H1 (cell line): ENCODE results near the gene TRAPPC5. TPM values are rescaled to one million over a fixed set of nuclear protein-coding genes. Genes with fewer than 3 reads are reported as not detected.

ENCODE experiments used
- CTCF ChIA-PET: fragments of 300-600 bp; sonication (Branson Sonifier 250); formaldehyde crosslinking; loops from one replicate; lab custom pipeline; 2021; ENCODE audit not compliant: partially characterized antibody; lab: Charles Lee
- POLR2A ChIA-PET: fragments of 300-600 bp; sonication (Branson Sonifier 250); formaldehyde crosslinking; loops from one replicate; lab custom pipeline; 2021; ENCODE audit warnings: inconsistent platforms; ENCODE audit not compliant: partially characterized antibody; lab: Charles Lee
- DNase-seq, 2 experiments: peaks; one replicate each; pipeline versions ENCODE4 v3.0.0 to v3.0.0-alpha.2; 2010 to 2022; ENCODE audit warnings: low spot score in 2 of 2, low read depth in 1 of 2, mixed read lengths in 1 of 2
- FAIRE-seq: peaks from 2 replicates; lab custom pipeline; 2011; peaks lifted over from hg19 to GRCh38; lab: Jason Lieb, UNC
- H2AFZ ChIP-seq: 2 replicates; pipeline ENCODE4 v1.8.1; 2012; ENCODE audit warnings: low read length, inconsistent platforms
- H2AK5ac ChIP-seq: 2 replicates; pipeline ENCODE4 v1.6.1; 2013; ENCODE audit warnings: low read depth, low read length
- H2BK120ac ChIP-seq: replicated peaks from 2 replicates; pipeline ENCODE3; 2013; ENCODE audit warnings: low read depth, low read length, inconsistent platforms
- H2BK12ac ChIP-seq: 2 replicates; pipeline ENCODE4 v1.6.1; 2013; ENCODE audit warnings: low read depth, low read length
- H2BK15ac ChIP-seq: 2 replicates; pipeline ENCODE4 v1.6.1; 2013; ENCODE audit warnings: low read length
- H2BK20ac ChIP-seq: 2 replicates; pipeline ENCODE4 v1.6.1; 2013; ENCODE audit warnings: low read length
- H2BK5ac ChIP-seq: 2 replicates; pipeline ENCODE4 v1.6.1; 2013; ENCODE audit warnings: low read depth, low read length
- H3K14ac ChIP-seq: 2 replicates; pipeline ENCODE4 v1.6.1; 2013; ENCODE audit warnings: inconsistent platforms; ENCODE audit not compliant: insufficient read length
- H3K18ac ChIP-seq: 2 replicates; pipeline ENCODE4 v1.6.1; 2013; ENCODE audit warnings: low read length; ENCODE audit errors: extremely low read depth
- H3K23ac ChIP-seq: 2 replicates; pipeline ENCODE4 v1.6.1; 2013; ENCODE audit warnings: inconsistent platforms; ENCODE audit not compliant: insufficient read length
- H3K23me2 ChIP-seq: 2 replicates; pipeline ENCODE4 v1.6.1; 2013; ENCODE audit warnings: low read depth, low read length
- H3K27ac ChIP-seq: 2 replicates; pipeline ENCODE4 v1.6.1; 2011; ENCODE audit warnings: low read depth, low read length, inconsistent platforms
- H3K27me3 ChIP-seq, 4 experiments: replicated peaks in 1 of 4; 1 replicate in 1 of 4; 2 replicates in 3 of 4; pipeline versions ENCODE4 v1.6.1 to v1.8.1; 2011 to 2013; ENCODE audit warnings: low read length in 3 of 4, mild to moderate bottlenecking in 3 of 4, inconsistent platforms in 2 of 4, mixed read lengths in 2 of 4, moderate library complexity in 1 of 4; ENCODE audit not compliant: control insufficient read depth in 3 of 4, insufficient read depth in 3 of 4; ENCODE audit errors: extremely low read depth in 1 of 4
- H3K36me3 ChIP-seq, 4 experiments: 2 replicates each; pipeline versions ENCODE4 v1.6.1 to v1.8.1; 2011 to 2013; ENCODE audit warnings: mild to moderate bottlenecking in 4 of 4, low read length in 3 of 4, moderate library complexity in 2 of 4, control low read depth in 1 of 4, inconsistent platforms in 1 of 4; ENCODE audit not compliant: insufficient read depth in 4 of 4, control insufficient read depth in 2 of 4
- H3K4ac ChIP-seq: replicated peaks from 2 replicates; pipeline ENCODE3; 2013; ENCODE audit warnings: low read length, low read depth, mixed read lengths, inconsistent platforms; ENCODE audit not compliant: insufficient read length
- H3K4me1 ChIP-seq, 4 experiments: replicated peaks in 1 of 4; 1 replicate in 1 of 4; 2 replicates in 3 of 4; pipeline versions ENCODE4 v1.6.1 to v1.8.1; 2011 to 2013; ENCODE audit warnings: low read length in 3 of 4, inconsistent platforms in 2 of 4, mixed read lengths in 1 of 4; ENCODE audit not compliant: insufficient read depth in 4 of 4, control insufficient read depth in 3 of 4
- H3K4me2 ChIP-seq, 2 experiments: 2 replicates each; pipeline versions ENCODE4 v1.6.1 to v1.8.1; 2011 to 2013; ENCODE audit warnings: low read depth in 2 of 2, low read length in 2 of 2, control low read depth in 1 of 2, inconsistent platforms in 1 of 2, mild to moderate bottlenecking in 1 of 2; ENCODE audit not compliant: insufficient read depth in 1 of 2
- H3K4me3 ChIP-seq, 4 experiments: fragments of 200-600, 300-600 bp in 1 of 4; sonication (generic), shearing (Covaris generic), sonication (Bioruptor Twin) in 1 of 4; 2 replicates each; pipeline versions ENCODE4 v1.5.1 to v1.8.1; 2011 to 2016; ENCODE audit warnings: low read length in 4 of 4, low read depth in 3 of 4, control low read depth in 2 of 4, inconsistent platforms in 2 of 4, mild to moderate bottlenecking in 2 of 4, mixed read lengths in 1 of 4, moderate library complexity in 1 of 4; ENCODE audit not compliant: insufficient read depth in 2 of 4; ENCODE audit errors: extremely low read depth in 1 of 4
- H3K56ac ChIP-seq: replicated peaks from 2 replicates; pipeline ENCODE3; 2013; ENCODE audit warnings: low read depth, mild to moderate bottlenecking, mixed read lengths, low read length, inconsistent platforms; ENCODE audit not compliant: insufficient read length
- H3K79me1 ChIP-seq: 2 replicates; pipeline ENCODE4 v1.6.1; 2013; ENCODE audit warnings: low read depth, low read length, control low read depth
- H3K79me2 ChIP-seq, 2 experiments: 2 replicates each; pipeline versions ENCODE4 v1.6.1 to v1.8.1; 2012 to 2013; ENCODE audit warnings: low read length in 2 of 2, mild to moderate bottlenecking in 2 of 2, inconsistent platforms in 1 of 2; ENCODE audit not compliant: insufficient read depth in 2 of 2, control insufficient read depth in 1 of 2
- H3K9ac ChIP-seq, 4 experiments: replicated peaks in 1 of 4; 1 replicate in 1 of 4; 2 replicates in 3 of 4; pipeline versions ENCODE4 v1.6.1 to v1.8.1; 2011 to 2013; ENCODE audit warnings: low read depth in 3 of 4, low read length in 3 of 4, control low read depth in 2 of 4, mild to moderate bottlenecking in 2 of 4, moderate library complexity in 2 of 4, inconsistent platforms in 1 of 4; ENCODE audit errors: extremely low read depth in 1 of 4
- H3K9me3 ChIP-seq, 2 experiments: 2 replicates each; pipeline versions ENCODE4 v1.6.1 to v1.8.1; 2012 to 2013; ENCODE audit warnings: mild to moderate bottlenecking in 2 of 2, moderate library complexity in 2 of 2, control low read depth in 1 of 2, inconsistent platforms in 1 of 2, low read depth in 1 of 2, low read length in 1 of 2, mixed read lengths in 1 of 2; ENCODE audit not compliant: insufficient read depth in 2 of 2
- H4K20me1 ChIP-seq, 2 experiments: replicated peaks in 1 of 2; 2 replicates each; pipeline versions ENCODE3 to v1.8.1; 2011 to 2013; ENCODE audit warnings: inconsistent platforms in 2 of 2, low read length in 2 of 2, mild to moderate bottlenecking in 1 of 2; ENCODE audit not compliant: insufficient read depth in 2 of 2, control insufficient read depth in 1 of 2
- H4K5ac ChIP-seq: 2 replicates; pipeline ENCODE4 v1.6.1; 2013; ENCODE audit warnings: low read length, low read depth, mixed read lengths, inconsistent platforms; ENCODE audit not compliant: insufficient read length
- H4K8ac ChIP-seq: 2 replicates; pipeline ENCODE4 v1.8.0; 2013; ENCODE audit warnings: mild to moderate bottlenecking, moderate library complexity, low read length, inconsistent platforms; ENCODE audit not compliant: insufficient read depth; ENCODE audit errors: extremely low read depth
- H4K91ac ChIP-seq: replicated peaks from 2 replicates; pipeline ENCODE3; 2013; ENCODE audit warnings: low read length, mixed read lengths, inconsistent platforms; ENCODE audit not compliant: insufficient read length
- EGR1 ChIP-seq: IDR thresholded peaks from 2 replicates; pipeline ENCODE4 v1.6.1; 2011; ENCODE audit warnings: low read depth, low read length, borderline replicate concordance
- EZH2 ChIP-seq: fragments of 200-600 bp; sonication (generic); IDR thresholded peaks from 2 replicates; pipeline ENCODE4 v1.7.1; 2012; ENCODE audit warnings: low read depth, mild to moderate bottlenecking, moderate library complexity, low read length, inconsistent platforms; ENCODE audit not compliant: severe bottlenecking
- KDM5A ChIP-seq: fragments of 200-600 bp; IDR thresholded peaks from 2 replicates; pipeline ENCODE4 v1.7.1; 2012; ENCODE audit warnings: mild to moderate bottlenecking, low read length, inconsistent platforms, mixed read lengths
- NRF1 ChIP-seq: IDR thresholded peaks from 2 replicates; pipeline ENCODE4 v1.6.1; 2011; ENCODE audit warnings: mild to moderate bottlenecking, low read depth, low read length, improper control_type of control experiment
- PHF8 ChIP-seq: fragments of 200-600 bp; sonication (generic); conservative IDR thresholded peaks from 2 replicates; pipeline ENCODE4 v1.7.1; 2012; ENCODE audit warnings: low read depth, mild to moderate bottlenecking, inconsistent platforms, low read length, moderate library complexity
- RBBP5 ChIP-seq: IDR thresholded peaks from 2 replicates; pipeline ENCODE4 v1.7.1; 2012; ENCODE audit warnings: low read depth, mild to moderate bottlenecking, inconsistent platforms, low read length, moderate library complexity, borderline replicate concordance
- RXRA ChIP-seq: IDR thresholded peaks from 2 replicates; pipeline ENCODE4 v1.6.1; 2011; ENCODE audit warnings: low read depth, mild to moderate bottlenecking, low read length, moderate library complexity; ENCODE audit not compliant: insufficient read depth
- SAP30 ChIP-seq: fragments of 300-600 bp; sonication (generic); IDR thresholded peaks from 2 replicates; pipeline ENCODE4 v1.7.1; 2012; ENCODE audit warnings: low read length, moderate library complexity, mild to moderate bottlenecking, inconsistent platforms; ENCODE audit not compliant: insufficient read depth, insufficient replicate concordance
- SIN3A ChIP-seq, 2 experiments: IDR thresholded peaks in 1 of 2; conservative IDR thresholded peaks in 1 of 2; 2 replicates each; pipeline ENCODE4 v1.6.1; 2011 to 2012; ENCODE audit warnings: low read length in 2 of 2, improper control_type of control experiment in 1 of 2, low read depth in 1 of 2, mild to moderate bottlenecking in 1 of 2
- SIX5 ChIP-seq: IDR thresholded peaks from 2 replicates; pipeline ENCODE4 v1.6.1; 2011; ENCODE audit warnings: mild to moderate bottlenecking, low read depth, low read length
- TBP ChIP-seq: IDR thresholded peaks from 2 replicates; pipeline ENCODE4 v1.6.1; 2011; ENCODE audit warnings: low read depth, low read length, improper control_type of control experiment
- TEAD4 ChIP-seq: IDR thresholded peaks from 2 replicates; pipeline ENCODE4 v1.6.1; 2012; ENCODE audit warnings: low read depth, low read length, inconsistent platforms, mixed read lengths
- WGBS, 2 experiments: shearing (Covaris generic) in 1 of 2; methylation state at CpG; one replicate each; pipeline versions ENCODE4 v1.1.6 to v1.1.7; 2013 to 2015; ENCODE audit warnings: low lambda C conversion rate in 2 of 2, mixed read lengths in 2 of 2, inconsistent platforms in 1 of 2, low coverage in 1 of 2, missing lambda C conversion rate in 1 of 2; ENCODE audit not compliant: insufficient replicate concordance in 2 of 2, insufficient coverage in 1 of 2, insufficient read length in 1 of 2; ENCODE audit errors: extremely low coverage in 1 of 2, missing lambda C conversion rate in 1 of 2; 5-methylcytosine and 5-hydroxymethylcytosine counted together
- polyA plus RNA-seq, 7 experiments: library from polyadenylated mRNA; depleted of rRNA in 3 of 7; stranded (reverse) in 5 of 7; unstranded in 2 of 7; fragments of >200 nt in 5 of 7; fragments of 200-250 nt in 2 of 7; gene quantifications; 1 replicate in 5 of 7; 2 replicates in 1 of 7; 4 replicates in 1 of 7; pipeline versions ENCODE4 v1.2.1 to v1.2.3, GENCODE V29; 2011 to 2013; ENCODE audit warnings: missing spikeins in 2 of 7, mixed read lengths in 2 of 7
- total RNA-seq: library from RNA; stranded (reverse); fragmentation: NEBNext Ultra II Directional; extraction: Animal tissue kit (Norgen Biotek cat#: 25700); gene quantifications from 2 replicates; pipeline ENCODE4 v1.2.1, GENCODE V29; 2021
- TF ChIP-seq, protein P1 (sequence below): IDR thresholded peaks from 2 replicates; pipeline ENCODE4 v1.6.1; 2011; ENCODE audit warnings: low read depth, mild to moderate bottlenecking, low read length; ENCODE audit not compliant: insufficient read depth

The TRAPPC5 gene
- total and polyA plus RNA-seq, 2 of the 8 experiments (the other 6 are each of a cell fraction or from before 2014, with no cell fraction given) = 109 to 120 TPM

DNA sequence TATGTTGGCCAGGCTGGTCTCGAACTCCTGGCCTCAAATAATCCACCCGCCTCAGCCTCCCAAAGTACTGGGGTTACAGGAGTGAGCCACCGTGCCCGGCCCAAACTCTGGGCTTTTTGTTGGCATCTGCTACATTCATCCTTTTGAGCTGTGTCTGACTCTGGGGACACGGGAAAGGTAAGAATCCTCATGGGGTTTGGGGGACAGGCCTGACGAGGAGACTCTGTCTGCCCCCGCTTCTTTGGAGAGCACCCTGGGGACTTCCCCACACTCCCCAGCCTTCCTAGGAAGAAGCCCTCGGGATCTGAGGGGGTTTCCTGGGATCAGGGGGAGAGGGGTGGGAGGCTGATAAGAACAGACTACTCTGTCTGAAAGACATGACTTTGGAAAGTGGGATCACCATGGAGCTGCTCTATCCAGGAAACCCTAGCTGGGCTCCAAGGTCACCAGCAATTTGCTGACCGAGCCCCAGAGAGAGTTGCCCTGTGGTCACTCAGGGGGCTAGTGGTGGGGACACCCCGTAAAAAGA, 29.4 kb downstream of the TRAPPC5 start:
- Histone ChIP-seq H3K23ac (no peak overlapping the region), H4K8ac (no peak overlapping the region), H2AFZ (no peak overlapping the region), H2BK5ac (no peak overlapping the region), H3K9ac (no peak overlapping the region), H3K18ac (no peak overlapping the region), H3K4me2 (no peak overlapping the region), H2BK12ac (no peak overlapping the region), H2AK5ac (no peak overlapping the region), H3K36me3 (no peaks in the 10 kb centered on the region), H3K4me3 (no peak overlapping the region), H3K56ac (no peak overlapping the region), H3K4ac (no peak overlapping the region), H3K23me2 (0 out of 2 replicates have a peak, but pooled peaks cover 1% of the 10 kb centered on the region), H4K91ac (no peak overlapping the region), H4K5ac (no peak overlapping the region), H3K27ac (no peak overlapping the region), H3K4me1 (no peaks in the 10 kb centered on the region; a peak in 1 of 7 replicates), H3K79me2 (no peaks in the 10 kb centered on the region), H4K20me1 (no peaks in the 10 kb centered on the region), H3K9me3 (no peaks in the 10 kb centered on the region), H3K79me1 (no peaks in the 10 kb centered on the region), H3K14ac (no peak overlapping the region), H2BK120ac (no peak overlapping the region), H3K27me3 (no peaks in the 10 kb centered on the region; a peak in 1 of 7 replicates), H2BK20ac (no peak overlapping the region), H2BK15ac (no peak overlapping the region)
- ChIA-PET POLR2A (no interaction called here), CTCF (interaction anchor here (1.3 kb wide), 1 partner anchor 89 kb away, joined by 3 read pairs; no protein-coding TSS in a partner anchor)
- DNase-seq (no peak), FAIRE-seq (no peak)
- WGBS, 2 experiments = 92% methylated on average over 10 of the region's 10 CpGs; no CpG with 5 or more reads in 1 of the 2 experiments
- TF ChIP-seq NRF1 = no peak
- TF ChIP-seq EZH2 = no peak
- TF ChIP-seq, protein P1, sequence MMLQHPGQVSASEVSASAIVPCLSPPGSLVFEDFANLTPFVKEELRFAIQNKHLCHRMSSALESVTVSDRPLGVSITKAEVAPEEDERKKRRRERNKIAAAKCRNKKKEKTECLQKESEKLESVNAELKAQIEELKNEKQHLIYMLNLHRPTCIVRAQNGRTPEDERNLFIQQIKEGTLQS = no peak
- no peak for TF ChIP-seq RXRA
- TF ChIP-seq RBBP5 = no peak
- TF ChIP-seq EGR1 = no peak
- no peak for TF ChIP-seq SIN3A (conservative IDR thresholded peaks at IDR 0.05 in 1 of 2, IDR thresholded peaks at IDR 0.05 in 1 of 2; ENCODE audit: low read depth in 1 of 2, low read length in 2 of 2)
- no peak for TF ChIP-seq TBP
- TF ChIP-seq PHF8 = no peak
- no peak for TF ChIP-seq TEAD4
- no peak for TF ChIP-seq SAP30
- TF ChIP-seq KDM5A = no peak
- TF ChIP-seq SIX5 = no peak
